Endothelial cell of hepatic sinusoid (primary cell): Measurements from ENCODE around the gene FAM32A.

Experiments used
- in situ Hi-C: cut with HindIII; loops from 2 replicates; pipeline ENCODE4 v1.10.0; 2017; ENCODE audit warnings: low sequenced_read_pairs

Gene FAM32A

DNA sequence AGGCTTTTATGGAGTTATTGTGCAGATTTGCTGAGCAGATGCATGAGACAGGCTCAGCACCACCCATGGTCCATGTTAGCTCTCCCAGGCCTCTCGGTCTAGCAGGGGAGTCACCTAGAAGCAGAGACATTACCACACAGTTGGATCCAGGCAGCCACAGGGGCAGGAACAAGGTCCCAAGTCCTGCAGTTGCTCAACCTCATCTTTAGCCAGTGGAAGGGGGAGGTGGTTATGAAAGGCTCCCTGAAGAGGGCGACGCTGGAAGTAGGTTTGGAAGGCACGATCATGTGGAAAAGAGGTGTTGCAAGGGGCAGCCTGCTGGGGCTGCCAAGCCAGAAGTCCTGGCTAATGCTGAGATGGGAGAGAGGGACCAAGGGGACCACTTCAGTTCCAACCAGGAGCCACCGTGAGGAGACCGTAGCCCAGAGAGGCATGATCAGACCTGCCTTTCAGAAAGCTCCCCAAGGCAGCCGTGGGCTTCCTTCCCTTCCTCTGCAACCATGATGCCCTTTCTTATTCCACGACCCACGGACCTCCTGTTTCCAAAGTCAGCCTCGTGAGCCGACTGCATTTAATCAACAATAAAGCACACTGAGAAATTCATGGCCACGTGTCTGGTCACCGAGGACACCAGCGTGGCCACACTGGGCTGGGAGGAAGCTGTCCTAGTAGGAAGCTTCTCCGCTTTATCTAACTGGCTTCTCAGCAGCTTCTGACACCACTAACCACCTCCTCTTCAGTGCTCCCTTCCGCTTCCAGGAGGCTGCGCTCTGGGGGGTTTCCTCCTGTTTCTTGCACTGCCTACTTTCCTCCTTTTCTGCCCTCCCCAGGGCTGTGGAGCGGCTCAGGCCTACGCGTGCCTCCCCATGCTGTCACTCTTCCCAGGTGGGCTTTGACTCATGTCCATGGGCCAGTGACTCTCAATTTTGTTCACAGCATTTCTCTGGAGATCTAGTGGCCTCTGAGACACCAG is 15.1 kb downstream of the FAM32A start:
- in situ Hi-C loops, result loop anchor here (5.0 kb wide), 1 partner anchor 172 kb away; no protein-coding TSS in a partner anchor

DNA sequence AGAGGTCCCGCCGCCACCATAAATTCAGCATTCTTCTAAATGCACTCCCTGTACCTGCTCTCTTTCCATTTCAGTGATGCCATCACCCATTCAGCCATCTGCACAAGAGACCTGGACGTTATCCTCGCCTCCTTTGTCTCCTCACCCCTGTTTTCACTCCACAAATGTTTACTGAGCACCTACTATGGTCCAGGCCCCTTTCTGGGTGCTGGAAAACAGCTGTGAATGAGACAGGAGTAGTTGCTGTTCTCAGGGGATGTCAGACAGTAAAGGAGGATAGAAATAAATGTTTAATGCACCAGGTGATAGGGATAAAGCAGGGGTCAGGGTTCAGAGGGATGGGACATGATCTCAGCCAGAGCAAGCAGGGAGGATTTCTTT is 15.8 kb downstream of the FAM32A start:
- in situ Hi-C loops, result loop anchor here (5.0 kb wide), 1 partner anchor 171 kb away; no protein-coding TSS in a partner anchor

DNA sequence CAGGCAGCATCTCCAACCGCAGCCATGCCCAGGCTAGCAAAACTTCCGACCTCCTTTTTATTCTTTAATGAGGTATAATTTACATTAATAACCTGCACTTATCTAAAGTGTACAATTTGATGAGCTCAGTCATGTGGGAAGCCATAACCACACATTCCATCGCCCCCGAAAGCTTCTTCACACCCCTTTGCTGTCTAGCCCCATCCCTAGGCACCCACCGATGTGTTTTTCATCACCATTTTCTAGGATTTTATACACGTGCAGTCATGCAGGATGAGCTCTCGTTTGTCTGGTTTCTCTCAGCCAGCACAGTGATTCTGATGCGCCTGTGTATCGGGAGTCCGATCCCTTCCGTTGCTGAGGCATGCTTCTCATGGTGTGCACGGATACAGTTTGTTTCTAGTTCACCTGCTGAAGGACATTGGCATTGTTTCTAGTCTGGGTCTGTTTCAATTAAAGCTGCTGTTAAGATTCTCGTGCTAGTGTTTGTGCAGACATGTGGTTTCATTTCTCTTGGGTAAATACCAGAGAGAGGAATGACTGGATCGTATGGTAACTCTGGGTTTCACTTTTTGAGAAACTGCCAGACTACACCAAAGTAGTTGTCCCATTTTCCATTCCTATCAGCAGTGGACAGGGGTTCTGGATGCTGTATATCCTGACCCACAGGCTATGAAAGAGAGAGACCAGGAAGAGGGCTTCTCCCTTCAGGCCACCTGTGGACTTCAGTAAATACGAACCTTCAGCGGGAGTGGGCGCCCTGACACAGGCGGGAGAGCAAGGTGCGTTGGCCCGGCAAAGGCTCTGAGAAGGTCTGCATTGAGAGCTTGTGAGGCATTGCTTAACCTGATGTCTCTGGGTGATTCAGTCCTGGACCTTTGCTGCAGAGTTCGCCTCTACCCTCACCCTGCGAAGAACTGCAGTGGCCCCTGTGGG is 17.4 kb downstream of the FAM32A start:
- in situ Hi-C loops, result loop anchor here (5.0 kb wide), 1 partner anchor 170 kb away; no protein-coding TSS in a partner anchor

DNA sequence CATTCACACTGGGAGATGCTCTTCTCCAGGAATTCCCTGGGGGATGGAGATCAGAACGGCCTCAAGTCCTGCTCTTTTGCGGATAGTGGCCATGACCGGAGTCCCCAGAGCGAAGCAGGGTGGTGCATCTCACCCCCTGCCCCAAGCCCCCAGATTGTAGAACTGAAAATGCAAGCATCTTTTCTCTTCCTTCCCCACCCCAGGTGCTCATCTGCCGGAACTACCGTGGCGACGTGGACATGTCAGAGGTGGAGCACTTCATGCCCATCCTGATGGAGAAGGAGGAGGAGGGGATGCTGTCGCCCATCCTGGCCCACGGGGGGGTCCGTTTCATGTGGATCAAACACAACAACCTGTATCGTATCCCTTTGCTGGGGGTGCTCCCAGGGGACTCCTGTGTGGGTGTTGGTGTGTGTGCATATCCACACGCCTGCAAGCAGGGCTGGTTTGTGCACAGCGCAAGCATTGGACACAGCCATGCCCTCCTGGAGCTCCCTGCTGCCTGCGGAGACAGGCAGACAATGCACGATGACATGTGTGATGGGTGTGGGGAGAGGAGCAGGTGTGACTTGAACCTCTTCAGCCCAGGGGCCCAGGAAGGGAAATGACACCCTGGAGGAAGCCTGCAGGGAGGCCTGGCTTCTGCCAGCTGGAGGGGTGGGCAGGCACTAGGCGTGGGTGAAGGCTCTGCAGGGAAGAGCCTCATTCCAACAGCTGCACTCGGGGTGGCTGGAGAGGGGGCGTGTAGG is 18.2 kb downstream of the FAM32A start:
- in situ Hi-C loops, result loop anchor here (5.0 kb wide), 1 partner anchor 169 kb away; no protein-coding TSS in a partner anchor

DNA sequence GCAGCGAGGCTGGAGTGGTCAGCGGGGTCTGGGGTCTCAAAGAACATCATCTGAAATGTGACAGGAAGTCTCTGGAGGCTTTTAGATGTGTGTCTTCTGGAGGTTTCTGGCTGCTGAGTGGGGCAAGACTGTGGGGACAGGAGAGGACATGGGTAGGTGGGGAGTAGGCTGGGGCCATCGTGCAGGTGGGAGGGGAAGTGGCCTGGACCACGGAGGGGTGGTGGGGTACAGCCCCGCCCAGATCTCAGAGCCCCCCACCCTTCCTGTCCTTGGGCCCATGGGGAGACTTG is 18.7 kb downstream of the FAM32A start:
- in situ Hi-C loops, result loop anchor here (5.0 kb wide), 1 partner anchor 168 kb away; no protein-coding TSS in a partner anchor

DNA sequence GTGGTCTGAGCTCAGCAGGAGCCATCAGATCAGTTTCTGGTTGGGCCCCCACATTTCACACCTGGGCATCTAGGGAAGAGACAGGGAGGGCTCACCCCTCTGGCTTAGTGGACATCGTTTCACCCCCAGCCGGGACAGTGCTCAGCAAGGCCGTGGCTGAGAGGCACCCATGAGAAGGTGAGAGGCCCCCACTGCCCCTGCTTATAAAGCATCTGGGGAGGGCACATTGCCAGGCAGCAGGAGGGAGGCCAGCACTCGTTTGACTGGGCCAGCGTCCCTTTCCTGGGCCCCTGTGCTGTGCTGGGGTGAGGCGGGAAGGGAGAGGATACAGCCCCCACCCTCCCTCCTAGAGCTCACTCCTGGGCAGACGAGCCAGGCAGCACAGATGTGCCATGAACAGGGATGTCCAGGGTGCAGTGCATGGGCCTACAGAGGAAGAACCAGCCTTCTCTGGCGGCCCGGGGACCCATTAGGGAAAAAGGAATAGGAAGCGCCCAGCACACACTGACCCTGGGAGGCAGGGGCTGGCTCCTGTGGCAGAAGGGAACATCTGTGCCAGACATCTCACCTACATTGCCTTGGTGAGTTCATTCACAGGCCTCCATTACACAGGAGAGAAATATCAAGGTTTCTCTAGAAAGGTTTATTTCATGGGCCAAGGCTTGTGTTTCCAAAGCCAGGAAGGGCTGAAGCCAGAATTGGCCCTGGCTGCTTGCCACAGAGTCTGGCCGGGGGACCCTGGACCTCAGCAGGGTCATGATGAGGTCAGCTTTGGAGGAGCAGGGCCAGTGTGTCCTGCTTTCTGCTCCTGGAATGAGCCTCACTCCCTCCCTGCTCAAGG is 20.2 kb downstream of the FAM32A start:
- in situ Hi-C loops, result loop anchor here (5.0 kb wide), 1 partner anchor 82 kb away; no protein-coding TSS in a partner anchor

DNA sequence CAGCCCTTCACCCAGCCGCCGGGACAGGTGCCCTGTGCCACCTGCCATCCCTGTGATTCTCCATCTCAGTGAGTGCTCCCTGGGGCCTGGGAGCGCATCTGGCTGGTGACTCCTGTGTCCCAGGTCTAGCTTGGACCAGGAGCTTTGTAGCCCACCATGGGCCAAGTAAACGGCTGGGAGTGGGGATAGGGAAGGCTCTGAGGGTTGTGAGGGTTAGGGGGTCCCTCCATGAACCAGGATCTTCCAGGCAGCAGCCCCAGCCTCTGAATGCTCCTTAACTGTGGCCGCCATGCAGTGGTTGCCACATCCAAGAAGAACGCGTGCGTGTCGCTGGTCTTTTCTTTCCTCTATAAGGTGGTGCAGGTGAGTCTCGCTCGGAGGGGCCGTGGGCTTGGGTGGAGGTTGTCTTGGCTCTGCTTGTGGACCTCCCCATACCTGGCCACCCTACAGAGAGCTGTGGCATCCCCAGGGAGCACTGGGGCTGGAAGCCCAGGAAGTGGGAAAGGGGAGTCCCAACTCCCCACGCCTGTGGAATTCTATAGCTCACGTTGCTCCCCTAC is 20.9 kb downstream of the FAM32A start:
- in situ Hi-C loops, result loop anchor here (5.0 kb wide), 1 partner anchor 81 kb away; no protein-coding TSS in a partner anchor

DNA sequence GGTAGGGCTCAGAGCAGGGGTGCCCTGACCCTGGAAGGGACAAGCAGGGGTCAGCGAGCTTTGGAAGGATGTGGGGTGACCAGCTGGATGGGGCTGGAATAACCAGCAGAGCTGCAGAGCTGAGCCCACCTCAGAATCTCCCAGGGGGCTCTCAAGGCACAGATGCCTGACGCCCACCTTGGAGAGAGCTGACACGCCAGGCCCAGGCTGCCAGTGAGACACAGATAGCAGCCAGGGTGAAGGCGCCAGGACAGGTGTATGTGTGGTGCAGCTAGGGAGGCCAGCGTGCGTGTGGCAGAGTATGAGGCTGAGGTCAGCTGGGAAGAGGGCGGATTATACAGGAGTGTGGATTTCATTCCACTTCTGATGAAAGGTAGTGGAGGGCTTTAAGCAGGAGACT is 21.4 kb downstream of the FAM32A start:
- in situ Hi-C loops, result loop anchor here (5.0 kb wide), 1 partner anchor 81 kb away; no protein-coding TSS in a partner anchor

DNA sequence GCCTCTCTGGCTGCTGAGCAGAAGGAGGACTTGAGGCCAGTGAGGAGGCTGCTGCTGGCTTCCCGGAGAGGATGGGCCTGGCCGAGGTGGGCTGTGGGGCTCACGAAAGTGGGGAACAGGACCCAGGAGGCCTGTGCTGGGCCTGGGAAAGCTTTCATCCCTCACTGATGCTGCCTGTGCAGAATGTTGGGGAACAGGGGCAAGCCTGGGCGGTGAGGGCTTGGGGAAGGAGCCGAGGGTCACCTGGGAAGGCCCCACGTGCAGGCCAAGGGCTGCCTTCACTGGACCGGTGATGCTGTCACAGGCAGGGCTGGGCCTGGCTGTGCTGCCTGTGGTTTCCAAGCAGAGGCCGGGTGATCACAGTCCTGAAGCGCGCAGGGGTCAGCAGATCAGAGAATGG is 21.9 kb downstream of the FAM32A start:
- in situ Hi-C loops, result loop anchor here (5.0 kb wide), 1 partner anchor 80 kb away; no protein-coding TSS in a partner anchor

DNA sequence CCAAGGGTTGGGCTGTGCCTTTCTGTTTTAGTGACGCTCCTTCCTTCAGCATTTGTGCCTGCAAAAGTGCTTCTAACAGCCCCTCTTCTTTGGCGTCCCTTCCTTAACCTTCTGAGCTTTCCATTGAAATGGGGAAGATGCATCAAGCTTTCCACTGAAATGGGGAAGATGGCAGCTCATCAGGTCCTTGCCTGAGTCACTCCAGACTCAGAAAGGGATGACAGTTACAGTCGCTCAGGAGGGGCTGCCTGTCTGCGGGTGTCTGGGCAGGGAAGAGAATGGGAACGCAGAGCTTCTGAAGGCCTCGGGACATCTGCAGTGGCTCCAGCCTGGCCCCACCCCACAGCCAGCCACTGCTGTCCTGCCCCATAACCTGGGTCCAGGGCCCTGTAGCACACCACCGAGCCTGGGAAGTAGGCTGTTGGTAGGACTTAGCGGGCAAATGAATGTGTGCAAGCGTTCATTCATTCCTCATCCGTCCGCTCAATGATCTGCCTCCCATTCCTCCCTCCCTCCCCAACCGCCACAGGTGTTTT is 22.3 kb downstream of the FAM32A start:
- in situ Hi-C loops, result loop anchor here (5.0 kb wide), 1 partner anchor 80 kb away; no protein-coding TSS in a partner anchor

DNA sequence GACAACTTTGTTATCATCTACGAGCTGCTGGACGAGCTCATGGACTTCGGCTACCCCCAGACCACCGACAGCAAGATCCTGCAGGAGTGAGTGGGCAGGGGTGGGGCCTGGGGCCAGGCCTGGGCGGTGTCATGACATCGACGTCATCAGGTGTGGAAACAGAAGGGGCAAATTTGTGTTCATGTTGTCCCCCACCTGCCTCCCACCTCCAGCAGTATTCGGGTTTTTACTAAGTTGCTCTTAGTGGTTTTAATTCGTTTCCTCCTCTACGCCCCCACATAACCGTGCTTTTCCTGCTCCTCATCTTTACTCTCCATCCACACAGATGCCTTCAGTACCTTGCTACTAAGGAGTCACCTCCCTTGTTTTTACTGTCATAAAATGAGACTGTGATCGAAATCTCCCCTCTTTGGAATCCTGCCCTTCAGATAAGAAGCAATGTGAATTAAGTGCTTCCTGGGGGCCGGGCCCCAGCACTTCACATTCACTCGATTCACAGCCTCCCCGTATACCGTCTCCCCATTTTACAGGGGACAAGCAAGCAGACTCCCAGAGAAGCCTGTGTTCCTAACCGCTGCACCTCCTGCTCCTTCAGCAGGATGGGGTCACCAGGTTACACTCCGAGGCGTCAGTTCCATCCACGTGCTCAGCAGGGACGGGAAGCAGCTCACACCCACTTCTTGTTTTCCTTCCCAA is 23.0 kb downstream of the FAM32A start:
- in situ Hi-C loops, result loop anchor here (5.0 kb wide), 1 partner anchor 79 kb away; no protein-coding TSS in a partner anchor

DNA sequence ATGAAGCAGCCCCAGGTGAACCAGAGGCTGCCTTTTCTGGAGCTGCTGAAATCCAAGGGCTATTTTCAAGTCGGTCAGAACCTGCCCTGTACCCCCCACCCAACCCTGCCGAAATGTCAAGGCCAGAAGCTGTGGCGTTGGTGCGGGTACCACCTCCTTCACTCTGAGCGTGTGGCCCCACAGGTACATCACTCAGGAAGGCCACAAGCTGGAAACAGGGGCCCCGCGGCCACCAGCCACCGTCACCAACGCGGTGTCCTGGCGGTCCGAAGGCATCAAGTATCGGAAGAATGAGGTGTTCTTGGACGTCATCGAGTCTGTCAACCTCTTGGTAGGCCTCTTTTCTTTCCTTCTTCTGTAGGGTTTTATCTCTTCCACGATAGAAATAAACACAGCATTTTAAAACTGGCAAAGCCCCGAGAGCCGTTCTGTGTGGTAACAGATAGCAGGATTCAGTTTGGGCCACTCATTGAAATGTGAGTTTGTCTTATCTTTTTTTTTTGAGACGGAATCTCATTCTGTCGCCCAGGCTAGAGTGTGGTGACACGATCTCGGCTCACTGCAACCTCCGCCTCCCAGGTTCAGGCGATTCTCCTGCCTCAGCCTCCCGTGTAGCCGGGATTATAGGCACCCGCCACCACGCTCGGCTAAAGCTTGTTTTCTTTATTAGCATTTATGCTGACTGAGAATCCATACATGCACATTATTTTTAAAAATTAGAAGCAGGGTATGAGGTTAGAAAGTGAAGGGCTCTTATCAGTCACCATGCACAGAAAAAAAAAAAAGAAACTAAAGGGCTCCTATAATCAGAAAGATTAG is 23.8 kb downstream of the FAM32A start:
- in situ Hi-C loops, result loop anchor here (5.0 kb wide), 1 partner anchor 78 kb away; no protein-coding TSS in a partner anchor

DNA sequence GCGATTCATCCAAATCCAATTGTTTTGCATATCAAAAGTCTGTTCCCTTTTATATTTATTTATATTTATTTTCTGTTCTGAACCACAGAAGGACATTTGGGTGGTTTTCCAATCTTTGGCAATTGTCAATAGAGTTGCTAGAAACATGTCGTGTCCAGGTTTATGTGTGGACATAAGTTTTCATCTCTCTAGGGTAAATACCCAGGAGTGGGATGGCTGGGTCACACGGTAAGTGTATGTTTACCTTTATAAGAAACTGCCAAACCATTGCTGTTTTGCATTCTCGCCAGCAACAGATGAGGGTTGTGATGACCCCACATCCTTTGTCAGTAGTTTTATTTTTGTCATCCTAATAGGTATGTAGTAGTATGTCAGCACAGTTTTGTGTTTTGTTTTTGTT is 25.0 kb downstream of the FAM32A start:
- in situ Hi-C loops, result no loop called here

DNA sequence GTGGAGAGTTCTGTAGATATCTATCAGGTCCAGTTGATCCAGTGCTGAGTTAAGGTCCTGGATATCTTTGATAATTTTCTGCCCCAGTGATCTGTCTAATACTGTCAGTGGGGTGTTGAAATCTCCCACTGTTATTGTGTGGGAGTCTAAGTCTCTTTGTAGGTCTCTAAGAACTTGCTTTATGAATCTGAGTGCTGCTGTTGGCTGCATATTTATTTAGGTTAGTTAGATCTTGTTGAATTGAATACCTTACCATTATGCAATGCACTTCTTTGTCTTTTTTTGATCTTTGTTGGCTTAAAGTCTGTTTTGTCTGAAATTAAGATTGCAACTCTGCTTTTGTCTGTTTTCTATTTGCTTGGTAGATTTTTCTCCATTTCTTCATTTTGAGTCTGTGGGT is 27.9 kb downstream of the FAM32A start:
- in situ Hi-C loops, result no loop called here

DNA sequence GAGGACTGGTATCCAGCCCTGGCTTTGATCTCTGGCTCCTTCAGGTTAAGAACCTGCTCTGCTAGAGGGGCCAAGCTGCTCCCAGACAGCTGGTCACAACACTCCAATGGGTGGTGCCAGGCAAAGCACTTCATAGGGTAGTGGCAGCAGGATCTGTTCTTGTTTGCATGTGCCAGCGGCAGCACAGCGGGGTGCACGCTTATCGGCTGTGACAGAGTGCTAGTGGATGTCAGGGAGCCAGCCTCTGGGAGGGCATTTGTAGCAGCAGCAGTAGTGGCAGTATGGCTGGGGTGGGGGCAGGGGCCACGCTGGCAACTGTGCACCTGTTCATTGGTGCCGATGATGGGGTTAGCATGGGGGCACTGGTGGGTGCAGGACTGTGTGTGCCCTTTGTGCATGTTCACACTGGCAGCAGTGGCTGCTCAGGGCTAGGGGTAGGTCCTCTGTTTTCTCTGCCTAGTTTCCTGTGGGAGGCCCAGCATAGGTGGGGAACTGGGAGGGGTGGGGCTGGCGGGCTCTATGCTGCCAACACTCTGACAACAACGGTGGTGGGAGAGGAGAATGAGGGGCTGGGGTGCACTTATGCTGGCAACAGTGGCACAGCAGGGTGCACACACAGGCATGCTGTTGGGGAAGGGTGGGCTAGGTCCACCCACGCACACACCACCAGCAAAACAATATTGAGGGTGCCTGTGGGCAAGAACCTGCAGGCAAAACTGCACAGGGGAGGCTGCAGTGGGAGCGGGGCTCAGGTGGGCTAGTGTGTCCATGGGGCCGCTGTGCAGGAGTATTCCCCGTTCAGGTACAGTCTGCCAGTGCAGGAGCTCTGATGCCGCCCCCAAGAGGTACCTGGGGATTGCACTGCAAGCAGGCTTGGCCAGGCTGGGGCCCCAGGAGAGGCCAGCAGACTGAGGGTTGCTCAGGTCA is 31.8 kb downstream of the FAM32A start:
- in situ Hi-C loops, result loop anchor here (5.0 kb wide), 1 partner anchor 90 kb away; no protein-coding TSS in a partner anchor
